GM04503 (cell line): ENCODE results near the gene CTDP1.
"Not testable (repeated sequence)": the region's sequence is repeated elsewhere in the genome, so short reads cannot be mapped to it uniquely, and the experiment has no call there.

Source experiments
- DNase-seq: peaks from one replicate; pipeline ENCODE4 v3.0.0-alpha.2; 2012; ENCODE audit warnings: low read depth

Gene CTDP1

DNA sequence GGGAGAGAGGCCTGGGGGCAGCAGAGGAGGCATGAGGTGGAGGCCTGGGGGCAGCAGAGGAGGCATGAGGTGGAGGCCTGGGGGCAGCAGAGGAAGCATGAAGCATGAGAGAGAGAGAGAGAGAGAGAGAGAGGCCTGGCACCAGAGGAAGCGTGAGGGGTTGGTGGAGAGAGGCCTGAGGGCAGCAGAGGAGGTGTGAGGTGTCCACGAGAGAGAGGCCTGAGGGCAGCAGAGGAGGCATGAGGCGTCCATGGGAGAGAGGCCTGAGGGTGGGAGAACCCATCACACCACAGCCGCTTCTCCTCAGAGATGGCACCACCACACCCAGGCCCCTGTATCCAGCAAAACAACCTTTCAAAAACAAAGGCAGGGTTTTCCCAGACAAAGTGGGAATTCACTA lies 62.5 kb downstream of the CTDP1 start:
- no peak for DNase-seq

DNA sequence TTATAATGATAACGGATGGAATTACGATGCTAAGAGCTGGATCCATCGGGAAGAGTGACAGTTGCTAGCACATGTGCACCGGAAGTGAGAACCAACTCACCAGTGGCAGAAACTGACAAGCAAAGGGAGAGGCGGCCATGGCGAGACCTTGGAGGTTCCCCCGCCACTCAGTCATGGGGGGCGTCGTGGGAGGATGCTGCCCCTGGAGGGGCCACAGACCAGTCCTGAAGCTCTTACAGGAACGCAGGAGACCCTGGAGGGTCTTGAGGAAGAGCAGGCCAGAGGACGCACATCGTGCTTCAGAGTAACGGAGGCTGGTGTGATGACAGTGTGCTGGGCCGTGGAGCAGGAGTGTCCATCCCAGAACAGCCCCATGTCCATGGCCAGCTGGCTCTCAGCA lies 65.0 kb downstream of the CTDP1 start:
- DNase-seq: no peak

DNA sequence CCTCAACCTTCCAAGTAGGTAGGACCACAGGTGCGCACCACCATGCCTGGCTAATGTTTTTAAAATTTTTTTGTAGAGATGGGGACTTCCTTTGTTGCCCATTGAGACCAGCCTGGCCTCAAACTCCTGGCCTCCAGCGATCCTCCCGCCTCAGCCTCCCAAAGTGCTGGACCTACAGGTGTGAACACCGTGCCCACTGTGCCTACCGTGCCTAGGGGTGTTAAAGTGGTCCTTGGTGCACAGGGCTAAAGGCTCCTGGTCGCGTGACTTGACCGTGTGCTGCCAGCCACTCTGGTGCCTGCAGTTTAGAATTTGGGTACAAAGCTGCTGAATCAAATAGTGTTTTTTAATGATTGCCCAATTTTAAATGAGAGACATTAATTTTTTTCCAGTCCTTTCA lies 67.1 kb downstream of the CTDP1 start:
- no peak for DNase-seq

DNA sequence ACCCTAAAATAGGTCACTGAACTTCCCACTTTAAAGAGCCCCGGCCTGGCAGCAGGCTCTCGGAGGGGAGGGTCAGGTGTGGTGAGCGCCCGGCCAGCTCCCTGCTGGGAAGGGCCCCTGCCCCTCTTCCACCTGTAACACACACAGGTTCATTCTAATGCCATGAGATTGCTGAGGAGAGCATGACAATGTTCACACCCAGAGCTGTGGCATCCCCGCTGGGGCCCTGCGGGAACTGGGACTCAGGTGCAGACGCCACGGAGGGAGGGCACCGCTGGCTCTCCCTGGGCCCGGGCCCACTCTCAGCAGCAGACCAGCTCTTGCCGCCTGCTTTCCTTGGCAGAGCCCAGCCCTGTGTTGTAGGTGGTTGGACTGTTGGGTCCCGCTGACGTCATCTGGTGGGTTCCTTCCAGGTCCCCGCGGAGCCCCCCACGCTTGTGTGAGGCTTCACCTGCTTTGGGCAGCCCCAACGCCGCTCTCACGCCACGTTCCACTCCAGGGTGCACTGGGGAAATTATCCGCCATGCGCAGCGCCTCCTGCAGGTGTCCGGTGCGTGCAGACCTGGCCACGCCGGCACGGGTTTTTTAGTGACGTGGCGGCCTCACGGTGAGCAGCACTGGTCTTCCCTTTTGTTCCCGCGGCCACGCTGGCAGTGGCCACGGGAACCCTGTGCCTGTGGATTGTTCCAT lies 67.7 kb downstream of the CTDP1 start:
- no peak for DNase-seq

DNA sequence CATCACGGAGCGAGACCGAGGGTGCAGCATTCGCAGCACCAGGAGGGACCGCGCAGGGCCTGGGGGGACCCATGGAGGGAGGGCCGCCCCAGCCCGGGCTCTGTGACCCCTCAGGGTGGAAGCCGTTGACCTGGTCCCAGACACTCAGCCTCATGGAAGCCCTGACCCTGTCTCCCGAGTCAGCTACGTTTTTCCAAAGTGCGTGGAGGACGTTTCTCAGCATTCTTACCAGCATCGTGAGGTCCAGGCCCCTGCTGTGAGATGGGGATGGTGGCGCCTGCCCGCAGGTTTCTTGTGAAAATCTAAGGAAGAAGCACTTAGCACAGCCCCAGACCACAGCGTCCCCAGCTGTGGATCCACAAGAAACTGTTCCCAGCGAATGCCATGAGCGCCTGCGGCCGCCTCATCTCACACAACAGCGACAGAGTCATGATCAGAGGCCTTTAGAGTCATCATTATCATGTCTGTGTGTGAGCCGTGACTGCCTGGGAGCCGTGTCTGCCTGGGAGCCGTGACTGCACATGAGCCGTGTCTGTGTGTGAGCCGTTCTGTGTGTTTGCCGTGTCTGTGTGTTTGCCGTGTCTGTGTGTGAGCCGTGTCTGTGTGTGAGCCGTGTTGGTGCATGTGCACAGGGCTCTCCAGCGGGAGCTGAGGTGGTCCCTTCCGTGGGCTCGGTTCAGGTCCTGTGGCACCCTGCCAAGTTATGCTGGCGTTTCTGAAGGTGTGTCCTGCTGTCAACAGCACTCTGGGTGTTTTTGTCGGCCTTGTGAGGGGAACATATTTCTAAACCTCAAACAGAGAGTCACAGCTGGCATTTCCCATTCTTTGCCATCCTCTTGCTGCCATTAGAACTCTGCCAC lies 68.9 kb downstream of the CTDP1 start:
- DNase-seq: no peak

DNA sequence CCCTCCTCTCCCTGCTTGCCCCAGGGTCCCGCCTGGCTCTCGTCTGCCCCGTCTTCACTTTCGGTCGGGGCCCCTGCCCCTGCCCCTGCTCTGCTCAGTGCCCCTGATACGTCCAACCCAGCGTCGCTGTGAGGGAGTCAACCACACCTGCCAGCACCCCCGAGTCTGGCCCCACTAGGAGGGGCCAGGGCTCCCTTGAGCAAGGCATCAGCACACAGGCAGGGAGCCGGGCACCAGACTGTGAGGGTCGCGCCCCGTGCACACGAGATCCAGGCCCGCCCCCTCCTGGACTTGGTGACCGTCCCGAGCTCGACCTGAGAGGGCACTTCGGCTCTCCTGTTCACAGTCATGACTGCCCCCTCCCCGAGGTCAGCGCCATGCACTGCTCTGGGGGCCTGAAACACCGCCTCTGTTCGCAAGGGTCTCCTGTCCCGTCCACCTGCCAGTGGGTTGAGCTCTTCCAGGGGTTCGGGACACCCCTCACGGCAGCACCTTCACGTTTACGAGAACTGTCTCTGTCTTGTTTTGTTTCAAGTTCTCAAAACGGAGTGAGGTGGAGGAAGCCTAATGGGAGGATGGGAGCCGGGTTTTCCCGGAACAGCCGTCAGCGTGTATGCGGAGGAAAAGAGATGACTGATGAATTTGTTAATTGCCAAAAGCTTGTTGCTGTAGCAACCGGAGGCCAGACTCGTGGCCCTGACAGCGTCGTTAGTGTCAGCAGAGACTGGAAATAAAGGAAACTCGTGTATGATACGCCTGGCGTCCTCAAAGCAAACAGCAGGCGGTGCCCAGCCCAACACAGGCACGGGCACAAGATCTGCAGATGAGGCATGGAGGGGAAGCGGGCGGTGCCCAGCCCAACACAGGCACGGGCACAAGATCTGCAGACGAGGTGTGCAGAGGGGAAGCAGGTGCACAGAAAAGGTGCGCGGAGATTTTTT lies 69.9 kb downstream of the CTDP1 start:
- no peak for DNase-seq

DNA sequence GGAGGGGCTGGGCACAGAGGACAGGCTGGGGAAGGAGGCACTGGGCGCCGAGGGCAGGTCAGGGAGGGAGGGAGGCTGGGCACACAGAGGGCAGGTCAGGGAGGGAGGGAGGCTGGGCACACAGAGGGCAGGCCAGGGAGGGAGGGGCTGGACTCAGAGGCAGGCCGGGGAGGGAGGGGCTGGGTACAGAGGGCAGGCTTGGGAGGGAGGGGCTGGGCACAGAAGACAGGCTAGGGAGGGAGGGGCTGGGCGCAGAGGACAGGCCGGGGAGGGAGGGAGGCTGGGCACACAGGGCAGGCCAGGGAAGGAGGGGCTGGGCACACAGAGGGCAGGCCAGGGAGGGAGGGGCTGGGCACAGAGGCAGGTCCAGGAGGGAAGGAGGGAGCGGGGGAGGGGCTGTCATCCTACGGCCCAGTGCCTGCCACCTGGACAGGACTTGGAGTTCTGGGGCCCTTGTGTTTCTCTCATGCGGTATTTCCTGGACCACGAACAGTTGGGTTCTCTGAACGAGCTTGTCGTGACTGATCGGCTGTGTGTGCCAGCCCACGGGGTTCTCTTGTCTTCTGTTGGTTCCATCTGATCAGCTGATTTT lies 71.5 kb downstream of the CTDP1 start:
- no peak for DNase-seq

DNA sequence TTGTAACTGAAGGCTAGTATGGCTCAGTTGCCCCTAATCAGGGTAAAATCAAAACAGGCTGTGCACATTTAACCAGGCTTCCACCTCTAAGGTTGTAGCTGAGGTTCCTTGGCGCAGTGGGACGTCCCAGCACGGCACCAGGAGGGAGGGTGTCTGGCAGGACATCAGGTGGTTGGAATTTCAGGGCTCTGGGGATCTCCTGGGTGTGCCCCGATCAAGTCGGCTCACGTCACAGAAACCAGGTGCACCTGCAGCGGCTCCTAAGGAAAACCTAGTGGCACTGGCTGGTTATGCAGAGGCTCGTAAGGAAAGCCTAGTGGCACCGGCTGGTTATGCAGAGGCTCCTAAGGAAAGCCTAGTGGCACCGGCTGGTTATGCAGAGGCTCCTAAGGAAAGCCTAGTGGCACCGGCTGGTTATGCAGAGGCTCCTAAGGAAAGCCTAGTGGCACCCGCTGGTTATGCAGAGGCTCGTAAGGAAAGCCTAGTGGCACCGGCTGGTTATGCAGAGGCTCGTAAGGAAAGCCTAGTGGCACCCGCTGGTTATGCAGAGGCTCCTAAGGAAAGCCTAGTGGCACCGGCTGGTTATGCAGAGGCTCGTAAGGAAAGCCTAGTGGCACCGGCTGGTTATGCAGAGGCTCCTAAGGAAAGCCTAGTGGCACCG lies 72.4 kb downstream of the CTDP1 start:
- DNase-seq: not testable (repeated sequence)

DNA sequence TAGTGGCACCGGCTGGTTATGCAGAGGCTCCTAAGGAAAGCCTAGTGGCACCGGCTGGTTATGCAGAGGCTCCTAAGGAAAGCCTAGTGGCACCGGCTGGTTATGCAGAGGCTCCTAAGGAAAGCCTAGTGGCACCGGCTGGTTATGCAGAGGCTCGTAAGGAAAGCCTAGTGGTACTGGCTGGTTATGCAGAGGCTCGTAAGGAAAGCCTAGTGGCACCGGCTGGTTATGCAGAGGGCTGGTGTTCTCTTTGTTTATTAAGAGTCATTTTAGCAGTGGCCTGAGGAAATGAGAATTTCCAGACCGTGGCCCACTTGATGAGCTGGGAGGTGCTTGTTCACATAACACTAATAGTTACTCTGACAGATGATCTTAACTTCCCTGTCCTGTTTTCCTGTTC lies 73.3 kb downstream of the CTDP1 start:
- not testable (repeated sequence) for DNase-seq

DNA sequence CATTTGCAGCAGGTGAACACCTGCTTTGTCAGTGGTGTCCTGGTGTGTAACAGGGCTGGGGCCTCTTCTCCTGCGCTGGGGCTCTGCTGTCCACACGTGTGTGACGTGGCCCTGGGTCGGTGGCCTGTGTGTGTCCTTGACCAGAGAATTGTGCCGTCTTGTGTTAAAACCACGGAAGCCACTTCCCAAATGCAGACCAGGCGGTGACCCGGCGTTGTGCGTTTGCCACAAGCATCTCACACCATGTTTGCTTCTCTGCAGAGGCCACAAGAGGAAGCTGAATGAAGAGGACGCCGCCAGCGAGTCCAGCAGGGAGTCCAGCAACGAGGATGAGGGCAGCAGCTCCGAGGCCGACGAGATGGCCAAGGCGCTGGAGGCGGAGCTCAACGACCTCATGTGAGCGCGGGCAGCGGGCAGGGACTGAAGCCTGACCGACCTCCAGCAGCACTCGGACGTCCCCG lies 73.8 kb downstream of the CTDP1 start:
- DNase-seq: no peak

DNA sequence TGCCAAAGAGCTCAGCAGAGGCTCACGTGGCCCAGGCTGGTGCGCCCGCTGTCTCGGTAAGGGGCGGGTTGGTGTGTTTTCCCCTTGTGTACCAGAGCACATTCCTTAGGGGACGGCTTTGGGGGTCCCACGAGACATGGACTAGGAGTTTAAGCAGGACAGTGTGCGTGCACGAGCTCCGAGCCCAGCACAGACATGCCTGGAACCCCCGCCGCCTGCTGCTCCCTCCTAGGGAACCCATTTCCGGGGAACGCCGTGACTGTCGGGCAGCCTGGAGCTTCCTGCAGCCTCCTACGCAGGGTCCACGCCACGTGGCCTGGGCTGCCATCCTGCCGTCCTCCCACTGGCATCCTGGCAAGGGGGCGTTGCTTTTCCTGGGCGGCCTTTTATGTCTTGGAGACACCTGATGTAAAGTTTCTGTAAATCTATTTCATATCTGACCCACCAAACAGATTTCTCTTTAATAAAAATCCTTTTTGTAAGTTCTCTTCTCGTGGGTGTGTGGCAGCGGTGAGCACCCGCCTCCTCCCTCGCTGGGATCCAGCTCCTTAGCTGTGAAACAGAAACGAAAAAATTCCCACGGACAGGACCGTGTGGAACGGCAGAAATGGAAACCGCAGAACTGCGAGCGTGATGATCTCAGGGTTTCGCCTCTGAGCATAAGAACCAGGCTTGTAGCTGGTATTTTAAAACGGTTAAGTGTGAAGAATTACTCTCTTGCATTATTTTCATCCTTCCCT lies 74.6 kb downstream of the CTDP1 start:
- no peak for DNase-seq

DNA sequence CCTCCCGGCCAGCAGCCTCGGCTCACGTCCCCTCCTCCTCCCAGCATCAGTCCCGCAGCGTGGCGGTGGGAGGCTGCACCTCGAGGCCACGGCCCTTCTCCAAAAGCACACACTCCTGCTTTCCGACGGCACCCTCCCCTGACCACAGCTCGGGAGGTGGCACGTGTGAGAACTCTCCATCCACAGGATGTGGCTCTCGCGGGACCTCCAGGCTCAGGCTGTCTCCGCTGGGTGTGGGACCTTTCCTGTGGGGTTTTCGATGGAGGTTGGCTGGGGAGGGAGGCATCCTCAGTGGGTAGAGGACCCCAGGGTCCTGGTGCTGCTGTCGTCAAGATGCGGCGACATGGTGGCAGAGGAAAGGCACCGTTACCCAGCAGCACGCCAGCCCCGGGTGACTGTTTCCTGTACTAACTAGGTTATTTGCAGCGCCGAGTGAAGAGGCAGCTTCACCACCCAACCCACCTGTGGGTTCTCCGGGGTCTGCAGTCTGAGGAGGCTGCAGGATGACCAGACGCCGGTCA lies 75.3 kb downstream of the CTDP1 start:
- no peak for DNase-seq

DNA sequence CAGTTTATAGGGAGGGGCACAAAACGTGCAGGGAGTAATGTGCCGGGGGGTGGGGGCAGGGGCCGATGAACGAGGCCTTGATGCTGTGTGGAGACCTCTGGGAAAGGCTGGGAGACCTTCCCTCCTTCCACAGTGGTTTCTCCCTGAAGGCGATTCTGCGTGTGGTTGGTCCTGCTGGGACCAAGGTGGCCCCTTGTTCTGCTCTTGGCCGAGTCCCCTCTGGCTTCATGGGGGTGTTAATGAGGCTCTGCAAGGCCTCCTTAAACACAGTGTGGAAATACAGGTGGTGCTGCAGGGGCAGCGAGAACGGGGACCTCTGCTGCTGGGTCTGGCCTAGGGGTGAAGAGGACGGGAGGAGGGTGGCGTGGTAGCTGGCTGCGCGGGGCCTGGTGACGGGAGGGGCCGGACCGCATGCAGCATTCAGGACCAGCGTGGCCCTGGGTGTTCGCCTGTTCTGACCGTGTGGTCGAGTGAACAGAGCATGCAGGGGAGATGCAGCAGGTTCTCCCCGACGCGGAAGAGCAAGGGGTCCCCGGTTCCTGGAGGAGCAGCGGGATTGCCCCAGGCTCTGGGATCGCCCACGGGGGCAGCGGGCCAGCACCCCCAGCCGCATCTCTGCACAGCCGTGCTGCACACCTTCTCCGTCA lies 76.0 kb downstream of the CTDP1 start:
- no peak for DNase-seq

DNA sequence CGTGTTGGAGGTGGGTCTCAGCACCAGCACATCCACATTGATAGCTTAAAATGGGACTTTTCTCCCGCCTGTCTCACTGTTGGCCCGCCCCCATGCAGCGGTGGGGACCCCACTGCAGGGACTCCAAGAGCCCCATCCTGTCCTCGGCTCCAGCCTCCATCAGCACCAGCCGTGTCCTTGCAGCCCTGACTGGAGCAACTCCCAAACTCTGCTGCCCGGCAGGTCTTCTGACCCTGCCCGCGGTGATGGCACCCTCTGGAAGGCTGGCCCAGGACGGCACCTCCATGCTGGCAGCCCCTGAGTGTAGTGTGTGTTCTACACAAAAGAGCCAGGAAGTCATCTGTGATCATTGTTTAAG lies 76.5 kb downstream of the CTDP1 start:
- no peak for DNase-seq

DNA sequence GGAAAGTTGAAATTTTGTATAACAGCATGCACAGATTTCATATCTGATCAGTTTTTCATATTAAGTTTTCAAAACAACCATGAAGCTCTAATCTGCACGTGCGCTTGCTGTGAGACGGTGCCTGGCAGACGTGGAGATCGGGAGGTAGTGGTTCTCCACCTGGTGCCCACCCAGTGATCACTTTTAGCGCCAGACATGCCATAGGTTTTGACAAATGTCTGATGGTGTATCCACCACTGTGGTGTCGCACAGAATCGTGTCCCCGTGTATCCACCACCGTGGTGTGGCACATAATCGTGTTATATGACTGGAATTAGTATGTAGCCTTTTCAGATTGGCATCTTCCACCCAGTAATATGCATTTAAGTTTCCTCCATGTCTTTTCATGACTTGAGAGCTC lies 77.2 kb downstream of the CTDP1 start:
- DNase-seq: no peak

DNA sequence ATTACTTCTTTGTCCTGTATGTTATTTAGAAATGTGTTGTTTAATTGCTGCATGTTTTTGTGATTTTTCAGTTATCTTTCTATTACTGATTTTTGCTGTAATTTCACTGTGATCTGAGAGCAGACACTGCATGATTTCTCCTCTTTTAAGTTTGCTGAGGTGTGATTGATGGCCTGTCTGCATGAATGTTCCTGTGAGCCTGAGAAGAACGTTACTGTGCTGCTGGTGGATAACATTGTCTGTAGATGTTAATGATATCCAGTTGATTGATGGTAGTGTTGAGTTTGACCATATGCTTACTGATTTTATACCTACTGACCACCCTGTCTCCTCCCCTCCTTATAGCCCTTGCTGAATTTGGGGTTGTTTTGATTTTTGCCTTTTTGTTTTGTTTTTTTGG lies 80.7 kb downstream of the CTDP1 start:
- DNase-seq: no peak

DNA sequence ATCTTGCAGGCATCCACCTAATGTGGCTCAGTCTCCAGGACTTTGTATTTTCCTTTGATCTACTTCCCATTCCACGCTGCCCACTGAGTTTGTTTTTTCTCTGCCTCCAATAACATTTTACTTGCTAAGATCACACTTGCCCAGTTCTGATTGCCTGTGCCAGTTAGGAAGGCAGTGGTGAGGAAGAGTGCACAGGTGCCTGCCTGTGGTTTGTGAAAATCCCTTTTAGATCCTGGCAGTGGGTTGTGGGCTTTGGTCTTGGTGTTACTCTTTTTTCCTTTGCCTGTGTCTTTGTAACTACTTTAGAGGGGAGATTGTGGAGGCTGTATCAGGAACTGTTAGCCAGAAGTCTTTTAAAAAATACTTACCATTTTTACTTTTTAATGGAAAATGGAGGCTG lies 81.3 kb downstream of the CTDP1 start:
- DNase-seq: no peak

DNA sequence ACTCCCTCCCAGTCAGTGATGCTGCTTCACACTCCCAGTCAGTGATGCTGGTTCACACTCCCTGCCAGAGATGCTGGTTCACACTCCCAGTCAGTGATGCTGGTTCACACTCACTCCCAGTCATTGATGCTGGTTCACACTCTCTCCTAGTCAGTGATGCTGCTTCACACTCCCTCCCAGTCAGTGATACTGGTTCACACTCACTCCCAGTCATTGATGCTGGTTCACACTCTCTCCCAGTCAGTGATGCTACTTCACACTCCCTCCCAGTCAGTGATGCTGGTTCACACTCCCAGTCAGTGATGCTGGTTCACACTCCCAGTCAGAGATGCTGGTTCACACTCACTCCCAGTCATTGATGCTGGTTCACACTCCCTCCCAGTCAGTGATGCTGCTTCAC lies 83.8 kb downstream of the CTDP1 start:
- no peak for DNase-seq

DNA sequence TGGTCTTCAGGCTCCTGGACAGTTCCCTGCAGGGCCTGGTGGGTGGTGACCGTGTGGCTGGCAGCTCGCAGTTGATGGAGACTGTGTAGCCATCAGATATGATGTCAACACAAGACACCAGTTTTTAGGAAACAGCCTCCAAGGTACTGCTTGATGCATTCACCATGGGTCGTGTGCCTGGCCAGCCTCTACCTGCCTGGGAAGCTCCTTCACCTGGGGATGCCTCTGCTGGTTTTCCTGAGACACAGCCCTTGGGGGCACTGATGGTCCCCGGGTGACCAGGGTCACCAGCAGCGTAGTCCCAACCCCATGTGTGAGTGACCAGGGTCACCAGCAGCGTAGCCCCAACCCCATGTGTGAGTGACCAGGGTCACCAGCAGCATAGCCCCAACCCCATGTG lies 84.5 kb downstream of the CTDP1 start:
- DNase-seq: no peak
